GM19438 (cell line): ENCODE data around the gene ITPRIP.

Experiments
- ATAC-seq: cut with Tn5 transposase; IDR thresholded peaks from one replicate; pipeline ENCODE4 v1.9.1; 2021; ENCODE audit warnings: low read depth; ENCODE audit not compliant: unreplicated experiment

The ITPRIP gene

GRCh38 chr10:104327745-104328645 lies 10.3 kb downstream of the ITPRIP start:
- ATAC-seq = no peak

- no peak for ATAC-seq
Measured at GRCh38 chr10:104326991-104327610, 11.2 kb downstream of the ITPRIP start.

- ATAC-seq = no peak
Measured at GRCh38 chr10:104325436-104326435, 12.5 kb downstream of the ITPRIP start.

GRCh38 chr10:104324931-104325330 lies 13.3 kb downstream of the ITPRIP start:
- no peak for ATAC-seq

DNA sequence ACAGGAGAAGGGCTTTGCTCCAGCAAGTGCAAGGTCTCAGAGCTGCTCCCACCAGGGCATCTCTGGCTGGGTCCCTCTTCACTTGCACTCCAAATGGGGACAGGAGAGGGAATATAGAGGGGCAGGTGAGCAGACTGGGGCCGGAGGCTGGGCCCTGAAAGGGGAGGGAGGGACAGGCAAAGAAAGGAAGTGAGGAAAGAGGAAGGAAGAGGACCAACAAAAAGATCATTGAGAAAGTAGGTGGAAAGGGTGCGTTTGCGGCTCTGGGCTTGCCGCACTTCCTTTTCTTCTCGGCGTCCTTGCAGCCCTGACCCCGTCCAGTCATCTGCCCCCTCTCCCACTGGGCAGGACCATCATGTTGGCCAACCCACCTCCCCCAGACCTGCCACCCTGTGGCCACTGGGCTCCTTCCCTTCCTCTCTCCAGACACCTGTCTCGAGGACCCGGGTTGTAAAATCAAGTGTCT lies 14.0 kb downstream of the ITPRIP start:
- no peak for ATAC-seq

DNA sequence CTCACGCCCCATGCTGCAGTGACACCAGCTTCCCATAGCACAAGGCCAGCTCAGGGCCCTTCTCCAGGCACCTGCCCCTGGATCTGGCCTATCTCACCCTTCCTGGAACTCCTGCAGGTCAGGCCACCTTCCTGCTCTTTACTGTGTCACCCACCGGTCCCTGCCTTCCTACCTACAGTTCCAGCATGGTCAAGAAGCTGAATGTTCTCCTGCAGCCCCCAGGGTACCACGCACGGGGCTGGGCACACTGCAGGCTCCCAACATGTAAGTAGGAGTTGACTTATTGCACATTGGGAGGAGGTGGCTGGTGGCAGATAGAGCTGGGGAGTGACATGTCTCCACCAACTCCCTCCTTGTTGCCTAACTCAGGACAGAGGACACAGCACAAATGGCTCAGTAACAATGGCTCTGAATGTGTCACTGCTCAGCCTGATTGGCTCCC lies 14.5 kb downstream of the ITPRIP start:
- ATAC-seq = no peak

- no peak for ATAC-seq
Measured at GRCh38 chr10:104323085-104323484, 15.2 kb downstream of the ITPRIP start.

GRCh38 chr10:104322416-104322782 lies 15.9 kb downstream of the ITPRIP start:
- ATAC-seq = no peak

DNA sequence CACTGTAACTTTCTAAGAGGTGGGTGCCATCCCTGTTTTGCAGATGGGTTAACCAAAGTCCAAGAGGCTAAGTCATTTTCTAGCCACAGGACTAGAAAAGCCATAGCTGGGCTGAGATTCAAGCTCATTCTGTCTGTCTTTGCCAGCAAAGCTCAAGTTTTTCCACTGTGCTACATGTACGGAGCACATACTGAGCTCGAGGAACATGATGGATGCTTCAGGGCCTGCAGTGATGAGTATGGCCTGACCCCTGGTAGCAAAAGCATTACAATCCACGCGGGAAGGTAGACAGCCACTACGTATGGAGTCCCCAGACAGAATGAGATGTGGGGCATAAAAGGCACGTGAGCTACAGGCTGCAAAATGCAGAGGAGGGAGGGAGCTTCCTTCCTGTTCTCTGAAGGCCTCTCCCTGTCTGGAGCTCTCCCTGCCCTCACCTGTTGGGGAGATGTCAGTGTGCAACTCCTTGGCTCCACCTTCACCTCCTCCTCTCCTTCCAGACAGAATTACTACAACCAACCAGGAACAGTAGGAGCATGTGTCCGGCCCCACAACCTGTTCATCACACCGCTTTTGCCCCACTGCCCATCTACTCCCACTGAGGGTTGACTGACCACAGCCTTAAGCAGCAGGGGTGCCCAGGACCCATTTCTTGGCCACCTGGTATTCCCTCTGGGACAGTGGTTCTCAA lies 16.4 kb downstream of the ITPRIP start:
- ATAC-seq = no peak

DNA sequence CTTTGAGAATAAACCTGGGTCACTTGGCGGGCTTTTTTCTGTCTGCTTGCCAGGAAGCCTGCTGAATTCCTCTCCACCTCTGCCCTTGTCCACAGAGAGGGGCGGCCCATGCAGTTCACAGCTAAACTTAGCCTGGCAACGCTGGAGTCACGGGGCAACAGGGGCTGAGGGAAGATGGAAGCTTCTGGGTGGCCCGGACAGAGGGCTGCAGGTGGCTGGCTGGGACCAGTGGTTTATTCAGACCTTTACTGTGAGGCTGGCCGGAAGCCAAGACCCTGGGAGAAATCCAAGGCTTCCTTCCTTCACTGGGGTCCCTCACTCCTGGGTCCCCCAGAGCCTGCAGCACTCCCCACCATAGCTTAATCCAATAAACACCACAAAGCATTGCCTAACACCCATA lies 17.0 kb downstream of the ITPRIP start:
- ATAC-seq = no peak

DNA sequence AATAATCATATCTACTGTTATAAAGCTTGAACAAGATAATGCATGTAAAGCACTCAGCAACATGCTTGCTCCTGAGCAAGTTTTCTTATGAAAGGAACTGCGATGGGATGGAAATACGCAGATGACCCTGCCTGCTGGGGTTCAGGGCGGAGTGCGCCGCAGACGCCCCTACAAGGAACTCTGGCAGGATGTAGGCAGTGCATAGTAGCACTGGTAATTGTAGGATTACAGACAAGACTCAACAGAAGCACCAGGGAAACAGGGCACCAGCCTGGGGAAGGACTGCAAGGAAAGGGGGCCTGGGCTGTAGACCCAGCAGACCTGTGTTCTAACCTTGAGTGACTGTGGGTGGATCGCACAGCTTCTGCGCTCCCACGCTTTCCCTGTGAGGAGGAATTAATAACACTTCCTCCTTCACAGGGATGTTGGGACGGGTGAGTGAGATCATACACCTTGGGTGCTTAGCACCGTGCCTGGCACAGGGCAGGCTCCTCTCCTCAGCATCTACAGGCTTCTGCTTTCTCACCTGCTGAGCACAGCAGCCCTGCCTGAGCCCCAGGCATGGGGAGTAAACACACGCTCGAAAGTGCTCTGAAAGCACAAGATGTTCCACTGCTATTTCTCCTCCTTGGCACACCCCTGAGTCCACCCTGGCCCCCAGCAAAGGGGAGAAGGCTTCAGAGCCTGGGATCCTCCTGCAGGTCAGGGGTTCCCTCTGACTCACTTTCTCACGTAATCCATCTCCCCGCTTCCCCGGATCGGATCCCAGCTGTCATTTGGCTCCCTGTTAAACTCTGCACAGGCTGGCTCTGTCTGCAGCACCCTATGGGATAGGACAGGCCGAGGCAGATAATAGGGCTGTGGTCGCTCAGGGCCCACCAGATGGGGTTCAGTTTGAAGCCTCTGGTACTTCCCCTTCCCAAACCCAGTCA lies 19.2 kb downstream of the ITPRIP start:
- ATAC-seq = no peak

GRCh38 chr10:104318326-104318725 lies 19.9 kb downstream of the ITPRIP start:
- ATAC-seq = no peak

DNA sequence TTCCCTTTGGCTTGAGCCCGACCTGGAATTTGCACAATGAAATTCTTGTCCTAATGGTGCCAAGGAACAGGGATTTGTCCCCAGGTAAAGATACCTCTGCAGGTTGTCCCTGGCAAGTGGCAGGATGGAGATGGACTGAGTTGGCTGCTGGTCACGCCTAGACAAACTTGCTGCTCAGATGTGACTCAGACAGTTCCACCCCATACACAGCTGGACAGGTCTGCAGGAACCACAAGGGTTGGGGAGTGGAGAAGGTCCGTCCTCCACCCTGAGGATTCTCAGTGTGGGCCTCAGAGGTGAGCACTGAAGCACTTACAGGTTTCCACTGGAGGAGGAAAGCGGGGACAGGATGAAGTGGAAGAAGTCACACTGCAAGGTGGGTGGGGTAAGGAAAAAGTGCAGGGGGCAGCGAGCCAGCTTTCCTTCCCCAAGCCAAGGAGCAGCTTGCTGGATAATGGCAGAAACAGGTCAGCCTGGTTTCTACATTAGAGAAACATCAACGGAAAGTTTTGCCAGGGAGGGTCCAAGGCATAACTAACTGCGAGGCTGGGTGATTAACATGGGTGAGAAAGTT lies 20.5 kb downstream of the ITPRIP start:
- ATAC-seq = no peak

DNA sequence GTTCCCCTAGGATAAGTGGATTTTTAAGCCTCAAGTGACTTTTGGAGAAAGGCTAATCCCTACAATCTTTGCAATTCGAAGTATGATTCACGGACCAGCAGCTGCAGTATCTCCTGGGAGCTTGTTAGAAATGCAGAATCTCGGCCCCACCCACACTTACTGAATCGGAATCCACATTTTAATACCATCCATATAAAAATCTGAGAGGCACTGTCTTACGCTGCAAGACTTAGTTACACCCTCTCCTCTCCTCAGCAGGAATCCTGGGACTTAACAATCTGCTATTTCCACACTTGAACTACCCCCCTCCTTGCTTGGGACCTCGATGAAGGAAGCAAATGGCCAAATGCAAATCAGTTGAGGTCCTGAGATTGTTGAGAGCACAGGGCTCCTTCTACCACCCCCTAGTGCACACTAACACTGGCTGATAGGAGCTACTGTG lies 21.0 kb downstream of the ITPRIP start:
- no peak for ATAC-seq

DNA sequence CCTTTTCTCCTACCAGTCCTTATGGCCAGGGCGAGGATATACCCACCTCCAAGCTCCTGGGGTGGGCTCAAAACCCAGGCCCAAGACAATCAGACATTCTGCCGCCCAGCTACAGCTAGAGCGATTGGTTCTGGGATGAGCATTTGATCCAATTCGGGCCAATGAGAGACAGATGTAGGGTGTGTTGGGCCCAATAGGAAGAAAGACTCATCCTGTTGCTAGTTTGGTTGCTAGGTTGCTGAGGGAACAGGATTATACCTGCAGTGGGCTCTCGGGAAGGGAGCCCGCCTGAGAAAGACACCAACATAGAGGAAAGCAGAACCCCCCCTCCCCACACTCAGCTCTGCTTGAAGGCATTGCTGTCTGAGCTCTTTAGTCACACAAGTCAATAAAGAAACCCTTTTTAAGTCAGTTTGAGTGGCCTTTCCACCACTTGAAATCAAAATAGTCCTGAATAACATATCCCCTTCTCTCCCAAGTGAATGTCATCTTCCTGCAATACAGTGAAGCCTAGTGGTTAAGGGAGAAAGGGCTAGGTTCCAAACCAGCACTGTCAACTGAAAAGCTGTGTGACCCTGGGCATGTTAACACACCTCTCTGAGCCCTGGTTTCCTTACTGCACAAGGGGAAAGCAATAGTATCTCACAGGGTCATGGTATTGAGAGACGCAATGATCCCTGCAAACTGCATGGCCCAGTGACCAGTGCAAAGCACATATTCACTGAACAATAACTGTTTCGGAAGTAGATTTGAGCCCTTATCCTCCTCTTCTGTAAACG lies 21.8 kb downstream of the ITPRIP start:
- ATAC-seq = no peak

DNA sequence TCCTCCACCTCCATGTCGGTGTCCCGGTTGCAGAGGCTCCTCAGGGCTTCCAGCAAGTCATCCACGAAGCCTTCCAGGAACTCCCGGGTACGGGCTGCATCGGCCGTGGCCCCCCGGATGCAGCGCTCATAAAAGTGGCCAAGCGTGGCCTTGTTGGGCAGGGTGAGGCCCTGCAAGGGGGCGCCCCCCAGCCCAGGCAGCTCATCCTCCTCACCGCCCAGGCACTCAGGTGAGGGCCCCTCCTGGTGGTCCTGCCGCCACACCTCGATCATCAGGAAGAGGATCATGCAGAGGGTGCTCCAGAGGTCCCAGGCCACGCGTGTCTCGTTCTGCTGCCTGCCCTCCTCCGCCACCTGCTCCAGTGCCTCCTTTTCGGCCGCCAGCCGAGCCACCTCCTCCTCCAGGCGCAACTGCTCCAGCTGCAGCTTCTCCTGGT lies 22.8 kb downstream of the ITPRIP start:
- ATAC-seq = no peak

GRCh38 chr10:104314591-104315485 lies 23.4 kb downstream of the ITPRIP start:
- no peak for ATAC-seq
